Stimulated activated CD8-positive, alpha-beta memory T cell treated with anti-CD3 and anti-CD28 coated beads, Interleukin-2, amount 100 ng/mL, for 48 hours (primary cell): Measurements from ENCODE around the gene NCK2.

Experiments
- DNase-seq, 2 donors: peaks; one replicate each; pipeline ENCODE4 v3.0.0-alpha.2; 2020; ENCODE audit warnings: low read depth in 2 of 2

Gene NCK2

DNA sequence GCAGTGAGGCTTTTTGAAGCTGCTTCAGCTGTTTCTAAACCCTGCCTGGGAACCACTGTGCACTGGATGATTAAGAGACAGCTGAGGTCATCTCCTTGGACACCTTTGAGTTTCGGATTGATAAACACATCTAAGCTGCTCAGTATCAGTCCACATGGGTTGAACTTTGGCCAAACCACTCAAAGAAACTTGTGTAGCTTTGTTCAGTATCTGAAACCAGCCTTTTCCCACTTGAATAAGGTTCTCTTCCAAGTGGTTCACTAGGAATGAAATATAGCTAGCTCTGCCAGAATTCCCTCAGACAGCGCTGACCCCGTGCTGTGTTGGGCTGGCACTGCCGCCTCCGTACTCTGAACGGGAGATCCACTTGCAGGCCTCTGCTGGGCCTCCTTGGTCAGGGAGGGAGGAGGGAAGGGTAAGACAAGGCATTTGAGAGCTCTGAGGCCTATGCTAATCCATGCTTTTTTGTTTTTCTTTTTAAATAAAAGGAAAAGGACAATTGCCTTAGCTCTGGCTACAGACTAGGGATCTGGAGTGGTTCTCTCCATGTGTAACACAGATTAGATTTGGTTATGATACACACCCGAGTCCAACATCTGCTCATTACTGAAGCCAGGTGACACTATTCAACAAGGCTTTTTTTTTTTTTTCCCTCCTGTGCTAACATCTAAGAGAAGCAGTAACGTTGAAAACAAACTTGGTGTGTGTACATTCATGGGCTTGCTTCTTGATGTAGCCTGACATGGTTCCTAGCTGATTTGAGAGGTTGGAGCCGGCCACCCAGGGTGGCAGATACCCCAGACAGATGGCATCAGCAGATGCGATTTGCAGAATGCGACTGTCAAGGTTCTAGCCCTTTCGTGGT, 67.7 kb downstream of the NCK2 start:
- DNase-seq: no peak

DNA sequence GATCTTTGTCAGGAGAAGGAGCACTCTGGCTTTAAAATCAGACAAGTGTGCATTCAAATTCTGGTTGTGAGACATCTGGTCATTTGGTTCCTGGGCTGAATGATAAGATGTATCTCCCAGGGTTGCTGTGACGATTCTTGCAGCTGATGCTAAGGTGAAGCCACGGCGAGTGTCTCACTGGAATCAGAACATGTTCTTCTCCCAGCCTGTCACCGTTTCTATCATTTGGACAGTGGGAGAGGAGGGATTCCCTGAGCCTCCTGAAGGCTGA, 68.3 kb downstream of the NCK2 start:
- no peak for DNase-seq

- DNase-seq: no peak
Measured at GRCh38 chr2:105813405-105813804, 68.7 kb downstream of the NCK2 start.

DNA sequence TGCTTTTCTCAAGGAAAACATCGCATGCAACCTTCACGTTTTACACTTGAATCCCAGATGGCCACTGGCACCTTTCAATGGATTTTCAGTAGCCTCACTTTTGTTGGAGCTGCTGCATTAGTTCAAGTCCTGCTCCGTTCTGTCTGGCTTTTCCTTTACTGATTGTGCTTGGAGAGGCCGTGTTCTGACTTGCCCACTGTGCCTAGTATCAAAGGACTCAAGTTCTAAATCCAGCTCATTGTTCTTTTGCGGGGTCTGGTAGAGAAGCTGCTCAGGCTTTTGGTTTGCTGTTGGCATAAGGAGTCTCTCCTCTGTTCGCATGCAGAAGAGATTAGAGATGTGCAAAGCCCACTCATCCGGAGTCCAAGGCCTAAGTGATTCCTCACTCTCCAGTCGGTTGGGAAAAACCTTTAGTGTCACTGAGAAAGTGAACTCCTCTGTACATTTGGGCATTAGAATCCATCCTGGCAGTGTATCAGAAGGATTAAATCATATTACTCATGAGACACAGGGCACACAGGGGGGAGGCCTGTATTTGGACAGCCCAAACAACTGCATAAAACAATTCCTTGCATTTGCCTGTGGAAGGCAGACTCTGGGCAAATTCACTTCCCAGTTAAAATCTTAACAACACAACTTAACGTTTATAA, 69.7 kb downstream of the NCK2 start:
- DNase-seq: no peak

- DNase-seq: no peak
Measured at GRCh38 chr2:105815401-105815800, 70.7 kb downstream of the NCK2 start.

DNA sequence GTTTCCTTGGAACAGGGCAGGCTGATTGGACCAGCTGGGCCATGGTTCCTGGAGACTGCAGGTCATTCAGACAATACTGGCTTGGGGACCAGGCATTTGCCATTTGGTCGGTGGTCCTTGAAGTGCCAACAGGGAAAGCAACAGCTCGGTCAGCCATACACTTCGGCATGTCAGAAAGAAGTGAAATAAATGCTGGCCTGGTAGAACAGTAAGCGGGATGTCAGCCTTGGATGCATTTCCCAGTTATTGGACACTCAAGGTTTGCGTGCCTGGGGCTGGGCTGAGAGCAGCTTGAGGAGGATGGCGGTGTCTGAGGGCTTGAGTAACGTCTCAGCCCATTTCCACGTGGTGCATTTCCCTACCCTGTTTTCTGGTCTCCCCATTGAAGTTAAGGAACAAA, 75.4 kb downstream of the NCK2 start:
- no peak for DNase-seq

- no peak for DNase-seq
Measured at GRCh38 chr2:105820691-105821090, 76.0 kb downstream of the NCK2 start.

- no peak for DNase-seq
Measured at GRCh38 chr2:105821428-105822125, 76.9 kb downstream of the NCK2 start.

GRCh38 chr2:105822186-105822585, 77.5 kb downstream of the NCK2 start:
- DNase-seq: no peak

DNA sequence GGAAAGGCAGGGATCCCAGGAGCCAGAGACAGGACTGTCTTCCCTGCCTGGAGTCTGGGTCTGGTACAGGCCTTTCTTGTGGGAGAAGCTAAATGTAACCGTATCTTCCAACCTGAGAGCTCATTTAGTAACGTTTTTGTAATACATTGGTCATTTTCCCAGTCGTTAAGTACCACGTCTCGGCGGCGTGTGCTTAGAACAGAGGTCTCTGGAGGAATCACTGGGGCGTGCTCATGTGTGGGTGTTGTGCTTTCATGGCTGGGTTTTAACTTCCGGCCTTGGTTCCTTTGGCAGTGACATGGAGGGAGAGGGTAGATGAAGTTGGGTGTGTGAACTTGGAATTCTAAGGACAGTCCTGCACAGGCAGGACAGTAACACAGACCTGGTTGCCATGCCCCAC, 79.7 kb downstream of the NCK2 start:
- DNase-seq: no peak

DNA sequence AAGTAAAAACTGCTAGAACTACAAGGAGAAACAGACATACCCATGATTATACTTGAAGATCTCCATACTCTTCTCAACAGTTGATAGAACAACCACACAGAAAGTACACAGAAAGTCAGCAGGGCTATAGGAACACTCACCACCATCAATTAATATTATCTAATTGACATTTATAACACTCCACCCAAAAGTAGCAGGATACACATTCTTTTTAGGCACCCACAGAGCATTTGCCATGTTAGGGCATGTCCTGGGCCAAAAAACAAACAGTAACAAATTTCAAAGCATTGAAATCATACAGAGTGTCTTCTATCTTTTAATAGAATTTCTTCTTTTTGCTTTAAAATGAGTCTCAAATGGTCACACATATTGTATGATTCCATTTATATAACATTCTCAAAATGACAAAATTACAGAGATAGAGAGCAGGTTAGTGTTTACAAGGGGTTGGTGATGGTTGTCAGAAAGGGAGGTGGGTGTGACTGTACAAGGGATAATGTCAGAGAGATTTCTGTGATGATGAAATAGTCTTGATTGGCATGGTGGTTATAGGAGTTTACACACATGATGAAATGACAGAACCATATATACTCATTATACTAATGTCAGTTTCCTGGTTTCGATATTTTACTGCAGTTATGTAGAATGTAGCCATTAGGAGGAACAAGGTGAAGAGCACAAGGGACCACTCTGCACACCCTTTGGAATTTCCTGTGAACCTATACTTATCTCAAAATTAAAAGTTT, 82.8 kb downstream of the NCK2 start:
- no peak for DNase-seq

DNA sequence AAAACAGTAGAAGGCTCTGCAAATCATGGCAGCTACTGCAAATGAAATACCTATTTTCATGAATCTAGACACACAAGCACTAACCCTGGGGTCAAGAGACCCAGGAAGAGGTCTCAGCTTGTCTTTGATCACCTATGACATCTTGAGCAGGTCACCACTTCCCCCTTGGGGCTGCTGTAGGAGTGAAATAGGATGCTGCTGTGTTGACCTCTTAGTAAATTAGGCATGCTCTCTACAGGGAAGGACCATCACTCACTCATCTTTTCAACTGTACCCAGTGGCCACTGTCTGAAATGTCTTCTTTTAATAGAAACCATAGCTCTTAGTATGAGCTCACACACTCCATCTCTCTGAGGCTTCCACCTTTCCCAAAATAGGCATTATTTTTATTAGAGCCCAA, 83.8 kb downstream of the NCK2 start:
- no peak for DNase-seq

DNA sequence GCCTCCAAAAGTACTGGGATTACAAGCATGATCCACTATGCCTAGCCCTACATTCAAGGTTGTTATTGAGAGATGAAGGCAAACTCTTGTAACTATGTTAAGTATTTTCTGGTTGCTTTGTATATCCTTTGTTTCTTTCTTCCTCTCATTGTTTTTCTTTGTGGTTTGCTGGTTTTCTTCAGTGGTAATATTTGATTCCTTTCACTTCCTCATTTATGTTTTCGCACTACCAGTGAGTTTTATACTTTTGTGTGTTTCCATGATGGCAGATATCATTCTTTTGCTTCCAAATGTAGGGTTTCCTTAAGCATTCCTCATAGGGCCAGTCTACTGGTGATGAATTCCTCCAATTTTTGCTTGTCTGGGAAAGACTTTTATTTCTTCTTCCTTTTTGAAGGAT, 90.2 kb downstream of the NCK2 start:
- no peak for DNase-seq

- no peak for DNase-seq
Measured at GRCh38 chr2:105836341-105836740, 91.6 kb downstream of the NCK2 start.

DNA sequence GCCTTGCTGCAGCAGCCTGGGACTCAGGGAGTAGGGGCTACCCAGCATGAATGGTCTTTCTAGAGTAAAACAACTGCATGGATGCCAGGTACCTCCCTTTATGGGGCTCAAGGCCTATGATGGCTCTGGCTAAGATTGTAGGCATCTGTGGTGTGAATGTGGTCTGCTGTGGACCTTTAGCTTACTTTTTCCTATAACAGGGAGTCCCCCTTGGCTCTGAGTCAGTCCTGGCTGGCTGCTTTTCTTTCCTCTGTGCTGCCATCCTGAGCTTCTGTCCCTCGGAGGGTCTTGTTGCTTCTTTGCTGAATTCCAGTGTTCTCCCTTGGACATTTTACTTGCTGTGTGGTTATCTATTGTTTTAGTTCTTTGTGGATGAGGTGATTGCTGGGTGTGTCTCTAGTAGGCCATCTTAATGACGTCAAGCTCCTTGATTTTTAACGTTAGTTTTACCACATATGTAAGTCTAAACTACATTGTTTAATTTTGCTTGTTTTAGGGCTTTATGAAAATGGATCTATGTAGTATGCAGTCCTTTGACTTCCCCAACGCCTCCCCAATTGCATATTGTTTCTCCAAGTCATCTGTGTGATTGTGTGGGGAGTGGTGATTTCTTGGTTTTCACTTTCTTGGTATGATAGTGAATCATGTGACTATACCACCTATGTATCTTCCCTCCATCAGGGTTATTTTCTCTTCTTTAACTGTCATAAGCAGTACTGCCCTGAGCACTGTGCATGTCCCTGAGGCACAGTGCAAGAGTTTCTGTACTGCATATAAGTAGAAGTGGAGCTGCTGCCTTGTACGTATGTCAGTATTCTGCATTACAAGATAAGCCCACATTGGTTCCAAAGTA, 92.4 kb downstream of the NCK2 start:
- DNase-seq: no peak

GRCh38 chr2:105839793-105840192, 95.1 kb downstream of the NCK2 start:
- no peak for DNase-seq

DNA sequence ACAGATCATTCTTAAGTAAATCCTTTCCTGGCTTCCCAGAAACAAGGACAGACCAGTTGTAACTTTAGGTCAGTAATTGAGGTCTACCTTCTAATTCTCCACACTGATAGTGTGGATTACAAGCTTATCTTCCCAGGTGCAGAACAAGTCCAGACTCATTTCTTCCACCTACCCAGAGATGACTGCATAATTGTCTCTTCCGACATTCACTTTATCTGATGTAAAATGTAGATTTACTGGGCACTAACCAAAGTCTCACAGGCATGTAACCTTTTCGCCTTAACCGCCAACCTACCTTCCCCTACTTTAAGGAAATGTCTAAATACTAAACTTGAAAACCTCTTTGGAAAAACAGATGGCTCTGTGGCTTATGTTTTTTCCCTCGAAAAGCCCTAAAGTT, 96.2 kb downstream of the NCK2 start:
- no peak for DNase-seq

DNA sequence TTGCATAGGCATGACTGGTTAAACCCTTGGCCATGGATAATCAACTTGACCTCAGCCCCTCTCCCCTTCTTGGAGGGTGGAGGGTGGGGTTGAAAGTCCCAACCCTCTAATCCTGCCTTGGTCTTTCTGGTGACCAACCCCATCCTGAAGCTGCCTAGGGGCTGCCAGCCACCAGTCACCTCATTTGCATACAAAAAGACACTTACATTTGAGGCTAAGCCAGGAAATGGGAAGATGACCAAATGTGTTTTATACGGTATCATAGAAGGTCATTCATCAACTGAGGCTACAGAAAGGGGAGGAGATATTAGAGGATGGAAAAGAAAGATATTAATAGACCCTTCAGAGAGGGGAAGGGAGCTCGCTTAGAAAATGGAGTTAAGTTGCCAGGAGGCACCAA, 96.8 kb downstream of the NCK2 start:
- no peak for DNase-seq

DNA sequence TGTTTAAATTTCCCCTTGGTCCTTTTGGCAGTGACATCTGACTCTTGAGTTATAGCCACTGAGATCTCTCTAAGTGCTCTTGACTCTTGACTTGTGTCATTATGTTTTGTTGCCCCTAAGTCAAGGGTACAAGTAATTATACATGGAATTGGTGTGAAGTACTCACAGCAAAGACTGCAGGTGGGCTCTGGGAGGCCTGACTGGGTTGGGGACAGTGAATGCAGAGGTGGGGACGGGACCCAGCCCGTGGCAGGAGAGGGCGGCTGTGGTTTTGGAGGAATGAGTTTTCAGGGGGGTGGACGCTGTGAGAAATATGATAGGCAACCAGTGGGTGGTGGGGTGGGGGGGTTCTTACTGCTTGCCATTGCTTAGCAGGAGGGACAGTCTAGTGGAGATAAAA, 97.8 kb downstream of the NCK2 start:
- DNase-seq: no peak

GRCh38 chr2:105843476-105844374, 99.0 kb downstream of the NCK2 start:
- no peak for DNase-seq
